HCT116 (cell line): ENCODE data around the gene SEMA4A. TPM values are rescaled to one million over a fixed set of nuclear protein-coding genes. Genes with fewer than 3 reads are reported as not detected.

ENCODE experiments used
- ATAC-seq: fragments of 200-7000 bp; cut with Tn5 transposase; 2 replicates; pipeline ENCODE4 v1.9.1; 2020; ENCODE audit warnings: mild to moderate bottlenecking, moderate library complexity
- BruUV-seq: library from RNA; stranded (reverse); fragments of 400-500 nt; replicated peaks from 2 replicates; lab custom pipeline; 2021; lab: Mats Ljungman, UMichigan
- CTCF ChIA-PET: fragments of 300-600 bp; sonication (Branson Sonifier 250); formaldehyde crosslinking; loops from one replicate; lab custom pipeline; 2021; ENCODE audit warnings: antibody characterized with exemption; lab: Charles Lee
- POLR2A ChIA-PET: fragments of 300-600, 350-600 bp; sonication (Branson Sonifier 250); formaldehyde crosslinking; loops from one replicate; lab custom pipeline; 2021; ENCODE audit warnings: antibody characterized with exemption; lab: Charles Lee
- RAD21 ChIA-PET, 2 experiments: fragments of 300-600 bp; sonication (Branson Sonifier 250); formaldehyde crosslinking; loops; one replicate each; lab custom pipeline; 2023; ENCODE audit warnings: low total read pairs in 2 of 2; ENCODE audit not compliant: uncharacterized antibody in 2 of 2, unreplicated experiment in 2 of 2, low non-redundant PET in 1 of 2; lab: Charles Lee
- DNase-seq: peaks from one replicate; pipeline ENCODE4 v3.0.0-alpha.2; 2010; ENCODE audit warnings: low read depth, low spot score
- H2AFZ ChIP-seq: fragments of 200-600 bp; shearing (Covaris generic), sonication (generic); 2 replicates; pipeline ENCODE4 v1.6.1; 2017; ENCODE audit warnings: low read depth, mixed run types, mixed read lengths, antibody characterized with exemption, low read length; ENCODE audit not compliant: poor library complexity, severe bottlenecking
- H3K27ac ChIP-seq: 2 replicates; pipeline ENCODE4 v1.5.1; 2012; ENCODE audit warnings: low read depth, low read length
- H3K27me3 ChIP-seq: fragments of 200-600 bp; sonication (generic); 2 replicates; pipeline ENCODE4 v1.6.1; 2016; ENCODE audit warnings: mixed run types, low read length, mixed read lengths; ENCODE audit not compliant: insufficient read depth
- H3K36me3 ChIP-seq, 2 experiments: fragments of 200-500 bp in 1 of 2; fragments of 200-600 bp in 1 of 2; sonication (Bioruptor generic) in 1 of 2; sonication (generic) in 1 of 2; 2 replicates each; pipeline versions ENCODE4 v1.5.1 to v1.6.1; 2014 to 2016; ENCODE audit warnings: low read length in 2 of 2, inconsistent platforms in 1 of 2, mixed read lengths in 1 of 2, mixed run types in 1 of 2; ENCODE audit not compliant: insufficient read depth in 2 of 2, control insufficient read depth in 1 of 2
- H3K4me1 ChIP-seq, 2 experiments: fragments of 200-600 bp in 1 of 2; sonication (generic) in 1 of 2; 2 replicates each; pipeline versions ENCODE4 v1.5.1 to v1.6.1; 2012 to 2017; ENCODE audit warnings: low read length in 2 of 2, inconsistent platforms in 1 of 2, mild to moderate bottlenecking in 1 of 2, mixed read lengths in 1 of 2, mixed run types in 1 of 2, moderate library complexity in 1 of 2; ENCODE audit not compliant: insufficient read depth in 2 of 2, control insufficient read depth in 1 of 2
- H3K4me2 ChIP-seq: fragments of 200-600 bp; sonication (generic); 2 replicates; pipeline ENCODE4 v1.6.1; 2017; ENCODE audit warnings: mixed run types, low read length, mixed read lengths
- H3K4me3 ChIP-seq, 2 experiments: fragments of 200-600 bp in 1 of 2; sonication (generic) in 1 of 2; replicated peaks in 1 of 2; 2 replicates each; pipeline ENCODE4 v1.5.1; 2011 to 2016; ENCODE audit warnings: low read length in 2 of 2, control low read depth in 1 of 2, low read depth in 1 of 2, mild to moderate bottlenecking in 1 of 2, mixed read lengths in 1 of 2, mixed run types in 1 of 2
- H3K79me2 ChIP-seq: fragments of 200-600 bp; sonication (generic); 2 replicates; pipeline ENCODE4 v1.6.1; 2017; ENCODE audit warnings: mild to moderate bottlenecking, mixed run types, low read length, moderate library complexity, mixed read lengths; ENCODE audit not compliant: insufficient read depth
- H3K9ac ChIP-seq: fragments of 200-600 bp; sonication (generic); 2 replicates; pipeline ENCODE4 v1.6.1; 2016; ENCODE audit warnings: low read length, mixed read lengths
- H3K9me2 ChIP-seq: fragments of 200-600 bp; sonication (generic), shearing (Covaris generic); 2 replicates; pipeline ENCODE4 v1.6.1; 2017; ENCODE audit warnings: mixed run types, mild to moderate bottlenecking, moderate library complexity; ENCODE audit not compliant: insufficient read depth
- H3K9me3 ChIP-seq, 2 experiments: fragments of 200-500 bp in 1 of 2; fragments of 200-600 bp in 1 of 2; sonication (Bioruptor generic) in 1 of 2; sonication (generic) in 1 of 2; 2 replicates each; pipeline ENCODE4 v1.6.1; 2014 to 2017; ENCODE audit warnings: low read length in 2 of 2, mixed read lengths in 2 of 2, inconsistent platforms in 1 of 2, low read depth in 1 of 2, mild to moderate bottlenecking in 1 of 2, mixed run types in 1 of 2, moderate library complexity in 1 of 2; ENCODE audit not compliant: control insufficient read depth in 1 of 2, insufficient read depth in 1 of 2
- H4K20me1 ChIP-seq: fragments of 200-600 bp; sonication (generic), shearing (Covaris generic); 2 replicates; pipeline ENCODE4 v1.6.1; 2017; ENCODE audit warnings: mixed run types, mild to moderate bottlenecking, moderate library complexity; ENCODE audit not compliant: insufficient read depth
- CBX3 ChIP-seq: IDR thresholded peaks from 2 replicates; pipeline ENCODE4 v1.6.1; 2012; ENCODE audit warnings: low read depth
- CTCF ChIP-seq, 3 experiments: fragments of 200-600 bp in 1 of 3; sonication (generic) in 1 of 3; IDR thresholded peaks in 2 of 3; conservative IDR thresholded peaks in 1 of 3; 2 replicates each; pipeline ENCODE4 v1.5.1; 2012 to 2017; ENCODE audit warnings: low read depth in 2 of 3, low read length in 2 of 3, antibody characterized with exemption in 1 of 3, borderline replicate concordance in 1 of 3, control low read depth in 1 of 3, mild to moderate bottlenecking in 1 of 3, mixed read lengths in 1 of 3, mixed run types in 1 of 3, moderate library complexity in 1 of 3; ENCODE audit not compliant: insufficient read depth in 1 of 3
- POLR2AphosphoS5 ChIP-seq: IDR thresholded peaks from 2 replicates; pipeline ENCODE4 v1.6.1; 2011; ENCODE audit warnings: mild to moderate bottlenecking, low read depth, low read length, moderate library complexity
- ZBTB33 ChIP-seq: IDR thresholded peaks from 2 replicates; pipeline ENCODE4 v1.6.1; 2011; ENCODE audit warnings: mild to moderate bottlenecking, low read length, moderate library complexity; ENCODE audit not compliant: insufficient replicate concordance; ENCODE audit errors: extremely low read depth
- intact Hi-C: fragments of 100-400 bp; cut with micrococcal nuclease; formaldehyde crosslinking; loops from 2 replicates; pipeline ENCODE4 v1.10.0; 2022
- total RNA-seq: library from RNA; stranded (reverse); gene quantifications from one replicate; pipeline ENCODE4 v1.2.1, GENCODE V29; 2021; ENCODE audit not compliant: unreplicated experiment

SEMA4A gene
- total RNA-seq, 1 experiment from 2014 or later: 0.39 TPM

GRCh38 chr1:156129687-156130577 lies 23.5 kb upstream of the SEMA4A start:
- ChIA-PET POLR2A (interaction anchor here (0.8 to 2.8 kb wide), 12 partner anchors 10 to 95 kb away, joined by 3 to 42 read pairs (median 4); partner anchors contain the start of gene PMF1), RAD21 (interaction anchor here (0.6 to 4.7 kb wide), 13 partner anchors 11 to 191 kb away, joined by 3 to 43 read pairs (median 5); no protein-coding TSS in a partner anchor), CTCF (interaction anchor here (0.7 to 8.4 kb wide), 21 partner anchors 11 to 192 kb away, joined by 3 to 189 read pairs (median 4); partner anchors contain the start of genes PMF1 and RAB25)
- peak overlapping the region; percentile 75 for H3K9ac ChIP-seq
- H3K27ac ChIP-seq: peak overlapping the region; percentile 95
- intact Hi-C loops: loop anchor here (1.0 to 5.0 kb wide), 4 partner anchors 30 to 193 kb away; no protein-coding TSS in a partner anchor
- peaks cover 31 to 42% of the 10 kb centered on the region in 2 experiments for H3K36me3 ChIP-seq
- peaks cover 96% of the 10 kb centered on the region for H3K79me2 ChIP-seq
- peak overlapping the region; percentile 90 for H3K4me2 ChIP-seq
- no peaks in the 10 kb centered on the region for H4K20me1 ChIP-seq
- peak; percentile 93 for DNase-seq
- TF ChIP-seq CBX3 (no peak), CTCF (IDR thresholded peaks at IDR 0.05 in 2 of 3, conservative IDR thresholded peaks at IDR 0.05 in 1 of 3; ENCODE audit: borderline replicate concordance in 1 of 3, insufficient read depth in 1 of 3, low read depth in 2 of 3, low read length in 2 of 3) (peak in 2 of 3 experiments; percentile 89 to 96; a peak in 4 of 6 replicates), ZBTB33 (no peak), POLR2AphosphoS5 (peak; percentile 81)
- TF ChIP-seq, all 23 proteins: peak for 2
- Histone ChIP-seq H2AFZ (no peak overlapping the region), H3K4me1 (peaks cover 43 to 60% of the 10 kb centered on the region in 2 experiments), H3K9me3 (no peaks in the 10 kb centered on the region), H3K4me3 (peak overlapping the region; percentile 0 to 49), H3K9me2 (no peaks in the 10 kb centered on the region), H3K27me3 (no peaks in the 10 kb centered on the region)
- ATAC-seq: peak; percentile 65
- BruUV-seq: TSS peak; percentile 67
